Activated T-helper 9 cell treated with anti-CD3 and anti-CD28 coated beads, Interleukin-2, amount 50 U/mL, for 16 hours (primary cell): ENCODE results near the gene UBE3C.
"Not testable (repeated sequence)": the region's sequence is repeated elsewhere in the genome, so short reads cannot be mapped to it uniquely, and the experiment has no call there.

ENCODE experiments used
- DNase-seq: peaks from one replicate; pipeline ENCODE4 v3.0.0-alpha.2; 2020; ENCODE audit warnings: low read depth

The UBE3C gene

DNA sequence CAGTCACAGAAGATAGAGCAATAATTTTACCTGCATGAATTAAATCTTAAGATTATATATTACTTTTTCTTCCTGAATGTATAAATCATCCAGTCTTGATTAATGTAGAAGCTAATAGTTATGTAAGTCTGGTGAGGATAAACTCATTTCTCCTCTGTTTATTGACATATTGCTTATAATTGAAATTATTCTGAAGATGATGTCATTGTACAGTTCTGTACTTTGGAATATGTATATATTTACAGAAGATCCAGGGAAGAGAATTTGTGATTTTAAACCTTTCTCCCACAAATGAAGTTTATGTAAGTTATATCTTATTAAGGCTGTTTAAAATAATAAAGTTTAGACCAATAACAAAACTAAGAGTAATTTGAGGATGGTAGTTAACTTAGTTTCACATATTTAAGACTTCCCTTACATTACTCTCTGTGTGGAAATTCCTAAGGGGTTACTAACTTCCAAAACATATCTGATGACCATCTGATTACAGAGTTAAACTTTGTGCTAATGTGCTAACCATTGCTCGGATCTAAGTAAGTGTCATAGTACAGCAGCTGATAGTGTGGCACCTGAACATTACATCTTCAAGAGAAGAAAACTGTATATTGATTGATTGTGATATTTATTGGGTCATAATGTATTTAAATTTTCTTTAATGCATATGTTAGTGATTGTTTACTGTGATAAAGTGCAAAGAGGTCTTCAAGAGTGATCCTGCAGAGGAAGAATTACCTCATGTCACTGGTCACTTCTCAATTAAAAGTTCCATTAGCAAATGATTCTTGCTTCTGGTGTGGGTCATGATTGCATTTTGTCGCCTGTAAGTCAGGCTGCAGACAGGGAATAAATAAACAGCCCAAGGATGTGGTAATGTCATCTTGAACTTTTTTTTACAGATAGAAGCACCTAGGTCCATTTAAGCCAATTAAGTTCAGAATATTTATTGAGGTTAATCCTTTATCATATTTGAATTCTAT, 96.9 kb downstream of the UBE3C start:
- no peak for DNase-seq

DNA sequence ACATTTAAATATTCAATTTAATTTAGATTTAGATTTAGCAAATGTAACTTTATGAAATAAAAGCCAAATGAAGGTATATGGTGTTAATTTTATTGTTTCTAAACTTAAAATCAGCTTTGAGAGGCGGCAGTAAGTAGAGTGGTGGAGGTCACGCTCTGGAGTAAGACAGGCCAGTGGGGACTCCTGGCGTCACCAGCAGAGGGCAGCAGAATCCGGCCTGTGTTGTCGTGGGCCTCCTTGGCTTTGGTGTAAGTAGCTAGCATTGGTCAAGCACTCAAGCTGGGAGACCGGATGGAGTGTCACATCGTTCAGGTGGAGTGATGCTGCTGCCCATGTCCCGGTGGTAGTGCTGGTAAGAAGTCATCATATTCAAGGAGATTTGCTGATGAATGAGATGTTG, 99.4 kb downstream of the UBE3C start:
- DNase-seq = no peak

DNA sequence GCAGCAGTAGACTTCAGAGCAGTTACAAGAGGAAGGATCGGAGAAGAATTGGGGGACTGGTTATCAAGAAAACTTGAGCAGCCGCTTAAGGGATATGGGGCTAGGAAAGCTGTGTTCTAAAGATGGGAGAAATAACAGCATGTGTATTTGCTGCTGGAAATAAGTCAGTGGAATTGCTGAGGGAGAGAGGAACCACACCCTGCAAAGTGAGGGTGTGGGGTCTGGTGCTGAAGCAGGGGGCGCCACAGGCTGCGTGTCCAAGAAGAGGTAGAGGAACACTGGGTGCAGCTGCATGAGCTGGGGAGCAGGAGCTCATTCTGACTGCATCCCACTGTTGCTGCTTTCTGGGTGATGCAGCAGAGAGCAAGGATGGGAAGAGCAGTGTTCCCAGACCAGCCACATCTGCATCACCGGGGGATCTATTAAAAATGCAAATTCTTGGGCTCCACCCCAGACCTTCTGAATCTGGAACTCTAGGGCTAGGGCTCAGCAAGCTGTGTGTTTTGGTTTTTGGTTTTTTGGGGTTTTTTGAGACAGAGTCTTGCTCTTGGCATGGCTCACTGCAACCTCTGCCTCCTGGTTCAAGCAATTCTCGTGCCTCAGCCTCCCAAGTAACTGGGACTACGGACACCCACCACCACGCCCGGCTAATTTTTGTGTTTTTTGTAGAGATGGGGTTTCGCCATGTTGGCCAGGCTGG, 101.0 kb downstream of the UBE3C start:
- DNase-seq = no peak

DNA sequence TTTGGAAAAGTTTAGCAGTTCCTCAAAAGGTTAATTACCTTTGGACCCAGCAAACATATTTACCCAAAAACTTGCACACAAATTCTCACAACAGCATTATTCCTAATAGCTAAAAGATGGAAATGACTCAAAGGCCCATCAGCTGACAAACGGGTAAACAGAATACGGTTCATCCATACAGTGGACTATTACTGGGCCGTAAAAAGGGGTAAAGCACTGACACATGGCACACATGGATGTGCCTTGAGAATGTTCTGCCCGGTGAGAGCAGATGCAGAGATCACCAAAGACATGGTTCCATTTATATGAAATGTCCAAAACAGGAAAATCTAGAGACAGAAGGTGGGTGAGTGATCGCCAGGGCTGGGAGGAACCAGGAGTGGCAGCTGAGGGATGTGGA, 102.9 kb downstream of the UBE3C start:
- DNase-seq = no peak

DNA sequence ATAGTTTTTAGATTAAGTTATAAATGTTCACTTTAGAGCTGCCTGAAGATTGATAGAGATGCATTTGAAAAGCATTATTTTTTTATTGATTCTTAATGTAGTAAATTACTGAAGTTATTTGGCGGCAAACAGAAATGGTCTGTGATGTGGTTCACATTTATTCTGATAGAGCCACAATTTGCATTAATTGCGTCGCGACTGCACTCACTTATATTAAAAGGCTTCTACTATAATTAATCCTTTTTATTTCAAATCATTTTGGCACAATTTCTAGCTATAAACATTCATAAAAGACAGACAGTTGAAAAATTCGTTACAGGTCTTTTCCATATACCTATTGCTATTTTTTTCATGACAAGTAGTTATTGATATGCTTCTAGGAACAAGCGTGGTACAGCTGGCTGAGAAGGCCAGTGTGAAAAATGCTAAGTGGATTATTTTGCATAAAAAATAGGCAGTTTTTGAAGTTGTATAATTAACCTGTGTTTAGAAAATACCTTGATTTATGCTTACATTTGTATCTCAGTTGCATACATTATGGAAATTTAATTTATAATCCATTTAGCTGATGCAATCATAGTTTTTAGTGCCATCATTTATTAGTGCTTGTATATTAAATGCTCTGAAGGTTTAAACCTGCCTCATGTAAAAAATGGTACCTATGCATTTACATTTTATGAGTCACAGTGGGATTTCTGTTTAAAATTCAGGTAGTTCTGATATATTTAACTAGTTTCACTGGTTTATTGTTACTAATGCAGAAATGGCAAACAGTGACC, 106.0 kb downstream of the UBE3C start:
- no peak for DNase-seq

DNA sequence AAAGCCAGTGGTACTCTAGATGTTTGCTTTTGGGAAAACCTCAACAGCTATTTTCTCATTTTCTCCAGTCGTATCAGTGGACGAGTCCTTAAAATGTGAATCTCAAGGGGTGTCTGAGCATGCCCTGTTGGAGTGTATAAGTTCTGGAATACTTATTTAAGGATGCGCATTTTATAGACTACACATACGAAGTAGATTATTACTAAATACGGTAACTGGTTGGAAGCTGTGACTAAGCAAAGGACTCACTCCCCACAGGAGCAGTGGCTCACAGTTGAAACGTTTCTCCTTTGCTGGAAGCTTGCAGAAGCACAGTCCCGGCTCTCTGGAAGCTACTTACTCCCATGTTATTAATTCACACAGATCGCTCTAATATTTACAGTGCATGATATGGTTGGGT, 107.3 kb downstream of the UBE3C start:
- DNase-seq = no peak

DNA sequence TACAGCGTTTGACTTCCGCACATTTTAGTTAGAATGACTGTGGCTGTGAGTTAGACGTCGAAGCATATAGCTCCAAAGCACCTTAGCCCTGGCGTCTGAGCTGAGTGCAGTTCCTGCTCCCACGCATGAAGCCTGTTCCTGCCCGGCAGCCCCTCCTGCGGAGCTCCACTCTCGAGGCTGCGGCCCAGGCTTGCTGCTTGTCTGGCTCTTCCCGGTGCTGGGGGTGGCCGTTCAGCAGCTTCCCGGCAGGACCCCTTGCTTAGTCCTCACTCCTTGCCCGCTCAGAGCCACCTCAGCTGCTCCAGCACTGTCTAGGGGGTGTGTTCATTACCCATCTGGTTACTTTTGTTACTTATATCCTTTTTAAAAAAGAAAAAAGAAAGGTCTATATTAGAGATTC, 109.9 kb downstream of the UBE3C start:
- DNase-seq = no peak

DNA sequence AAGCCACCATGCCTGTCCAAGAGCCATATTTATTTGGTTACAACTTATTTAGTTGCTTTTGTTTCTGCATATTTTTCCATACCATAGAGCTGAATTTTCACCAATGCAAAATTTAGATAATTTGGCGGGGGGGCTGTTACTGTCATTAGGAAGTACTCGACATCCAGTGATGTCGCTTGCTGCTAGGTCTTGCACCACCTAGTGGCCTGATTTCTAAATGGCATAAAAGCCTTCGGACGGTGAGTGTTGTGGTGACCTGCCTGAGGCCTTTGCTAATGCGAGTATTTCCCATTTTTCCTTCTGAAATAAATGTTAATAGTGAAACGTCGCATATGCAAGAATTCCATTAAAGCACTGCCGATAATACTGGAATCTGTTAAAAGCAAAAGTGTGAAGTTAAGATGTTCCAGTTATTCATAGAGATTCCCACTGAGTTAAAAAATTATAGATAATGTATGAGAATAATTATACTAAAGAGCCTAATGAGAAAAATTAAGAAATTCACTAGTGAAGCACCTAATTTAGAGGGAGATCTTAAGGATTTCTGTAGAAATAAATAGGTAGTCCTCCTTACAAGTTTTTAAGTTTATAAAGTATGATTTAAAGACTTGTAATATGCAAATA, 112.0 kb downstream of the UBE3C start:
- DNase-seq = peak; percentile 7

DNA sequence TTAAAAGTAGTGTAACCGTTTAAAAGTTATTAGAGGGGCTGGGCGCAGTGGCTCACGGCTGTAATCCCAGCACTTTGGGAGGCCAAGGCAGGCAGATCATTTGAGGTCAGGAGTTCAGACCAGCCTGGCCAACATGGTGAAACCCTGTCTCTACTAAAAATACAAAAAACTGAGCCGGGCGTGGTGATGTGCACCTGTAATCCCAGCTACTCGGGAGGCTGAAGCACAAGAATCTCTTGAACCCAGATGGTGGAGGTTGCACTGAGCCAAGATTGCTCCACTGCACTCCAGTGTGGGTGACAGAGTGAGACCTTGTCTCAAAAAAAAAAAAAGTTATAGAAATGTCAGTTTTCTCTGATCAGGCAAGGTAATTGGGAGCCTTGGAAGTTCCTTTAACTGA, 113.1 kb downstream of the UBE3C start:
- DNase-seq = not testable (repeated sequence)

DNA sequence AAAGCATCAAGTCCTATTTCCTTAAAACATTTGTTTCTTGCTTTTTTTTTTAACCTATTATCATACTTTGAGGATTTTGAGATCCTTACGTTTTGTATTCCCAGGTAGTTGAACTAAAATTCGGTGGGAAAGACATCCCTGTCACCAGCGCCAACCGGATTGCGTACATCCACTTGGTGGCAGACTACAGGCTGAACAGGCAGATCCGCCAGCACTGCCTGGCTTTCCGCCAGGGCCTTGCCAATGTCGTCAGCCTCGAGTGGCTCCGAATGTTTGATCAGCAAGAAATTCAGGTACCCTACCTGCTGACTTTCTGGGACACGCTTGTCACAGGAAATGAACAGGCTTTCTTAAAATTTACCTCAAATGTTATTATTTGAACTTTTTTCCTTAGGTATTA, 115.1 kb downstream of the UBE3C start:
- DNase-seq = no peak

DNA sequence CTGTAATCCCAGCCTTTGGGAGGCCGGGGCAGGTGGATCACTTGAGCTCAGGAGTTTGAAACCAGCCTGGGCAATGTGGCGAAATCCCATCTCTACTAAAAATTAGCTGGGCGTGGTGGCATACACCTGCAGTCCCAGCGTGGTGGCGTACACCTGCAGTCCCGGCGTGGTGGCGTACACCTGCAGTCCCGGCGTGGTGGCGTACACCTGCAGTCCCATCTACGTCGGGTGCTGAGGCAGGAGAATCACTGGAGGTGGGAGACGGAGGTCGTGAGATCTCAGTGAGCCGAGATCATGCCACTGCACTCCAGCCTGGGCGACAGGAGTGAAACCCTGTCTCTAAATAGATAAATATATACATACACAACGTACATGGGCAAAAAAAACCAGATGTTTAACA, 116.1 kb downstream of the UBE3C start:
- not testable (repeated sequence) for DNase-seq

DNA sequence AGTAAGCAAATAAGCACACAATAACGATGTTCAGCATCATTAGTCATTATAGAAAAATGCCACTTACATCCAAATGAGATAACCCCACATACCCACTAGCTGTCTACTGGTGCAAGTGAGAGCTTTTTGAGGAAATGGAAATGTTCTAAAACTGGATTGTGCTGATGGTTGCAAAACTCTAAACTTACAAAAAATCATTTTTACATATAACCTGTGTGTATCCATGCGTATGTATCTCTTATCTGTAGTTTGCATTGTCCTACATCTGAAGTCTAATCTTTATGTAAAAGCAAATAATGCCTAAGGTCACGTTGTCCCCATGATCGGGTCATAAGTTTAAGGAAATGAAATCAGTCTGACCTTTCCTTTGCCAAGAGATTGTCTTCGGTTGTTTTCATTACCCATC, 116.5 kb downstream of the UBE3C start:
- DNase-seq = no peak

DNA sequence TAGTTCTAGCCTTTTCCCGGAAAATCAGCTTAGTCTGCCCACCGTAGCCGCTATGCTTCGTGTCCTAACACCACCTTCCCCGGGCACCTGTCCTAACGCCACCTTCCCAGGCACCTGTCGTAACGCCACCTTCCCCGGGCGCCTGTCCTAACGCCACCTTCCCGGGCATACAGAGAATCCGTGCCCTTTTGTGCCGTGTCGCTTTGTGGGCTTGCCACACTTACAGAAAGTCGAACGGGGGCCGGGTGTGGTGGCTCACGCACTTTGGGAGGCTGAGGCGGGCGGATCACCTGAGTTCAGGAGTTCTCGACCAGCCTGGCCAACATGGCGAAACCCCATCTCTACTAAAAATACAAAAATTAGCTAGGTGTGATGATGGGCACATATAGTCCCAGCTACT, 124.4 kb downstream of the UBE3C start:
- no peak for DNase-seq

DNA sequence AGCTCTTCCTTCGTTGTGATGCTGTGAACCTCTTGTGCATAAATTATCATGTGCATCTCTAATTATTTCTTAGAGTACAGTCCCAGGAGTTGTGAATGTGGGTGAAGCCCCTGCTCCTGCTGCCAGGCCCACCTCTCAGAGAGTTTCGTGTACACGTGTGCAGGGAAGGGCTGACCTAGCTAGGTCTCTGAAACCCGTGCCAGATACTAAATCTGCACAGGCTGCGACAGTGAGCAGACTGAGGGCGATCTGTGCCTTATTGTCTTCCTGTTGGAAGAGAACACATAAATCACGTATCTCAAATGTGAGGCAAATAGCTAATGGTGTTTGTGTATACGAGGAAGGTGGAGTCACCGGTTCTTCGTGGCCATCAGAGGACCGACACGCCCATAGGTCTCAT, 126.3 kb downstream of the UBE3C start:
- DNase-seq = no peak

DNA sequence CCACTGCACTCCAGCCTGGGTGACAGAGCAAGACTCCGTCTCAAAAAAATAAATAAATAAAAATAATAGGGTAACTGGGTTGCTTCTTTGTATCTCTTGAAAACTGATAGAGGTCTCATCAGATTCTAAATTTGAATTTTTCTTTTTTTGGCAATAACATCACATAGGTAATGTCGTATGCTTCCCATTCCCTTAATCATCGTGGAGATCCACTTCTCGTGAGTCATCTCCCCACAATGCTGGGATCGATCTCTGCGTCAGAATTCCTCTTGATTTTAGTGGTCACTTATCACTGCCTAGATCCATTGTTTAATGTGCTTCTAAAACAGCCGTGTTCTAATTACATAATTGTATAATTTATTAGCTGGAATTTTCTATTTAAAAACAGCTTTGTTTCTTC, 127.5 kb downstream of the UBE3C start:
- no peak for DNase-seq

DNA sequence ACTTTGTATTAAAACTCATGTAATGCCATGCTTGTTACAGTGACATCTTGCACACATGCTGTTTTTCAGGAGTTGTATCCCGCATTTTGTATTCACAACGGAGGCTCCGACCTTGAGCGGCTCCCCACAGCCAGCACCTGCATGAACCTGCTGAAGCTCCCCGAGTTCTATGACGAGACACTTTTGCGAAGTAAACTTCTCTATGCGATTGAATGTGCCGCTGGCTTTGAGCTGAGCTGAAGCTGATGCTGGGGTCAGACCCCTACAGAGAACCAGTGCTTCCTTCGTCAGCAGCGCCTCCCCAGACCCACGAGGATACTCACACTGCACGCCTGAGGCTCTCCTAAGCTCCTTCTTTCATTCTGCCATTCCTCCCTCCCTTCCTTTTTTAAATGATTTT, 128.8 kb downstream of the UBE3C start:
- DNase-seq = no peak

DNA sequence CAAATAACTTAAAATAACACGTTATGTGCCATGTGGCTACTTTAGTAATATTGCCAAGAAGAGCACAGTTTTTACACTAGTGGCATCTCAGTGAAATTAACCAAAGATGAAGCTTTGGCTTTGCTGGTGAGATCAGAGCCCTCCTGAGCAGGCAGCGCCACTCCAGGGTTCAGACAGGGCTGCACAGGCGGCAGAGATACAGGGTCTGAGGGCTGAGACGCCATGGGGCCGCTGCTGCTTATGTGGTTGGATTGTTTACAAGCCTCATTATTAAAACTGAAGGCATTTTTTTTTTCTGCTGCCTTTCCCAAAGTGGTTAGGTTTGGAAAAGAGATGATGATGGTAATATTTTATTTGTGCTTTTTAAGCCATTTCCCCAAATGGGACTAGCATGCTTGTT, 129.2 kb downstream of the UBE3C start:
- no peak for DNase-seq

DNA sequence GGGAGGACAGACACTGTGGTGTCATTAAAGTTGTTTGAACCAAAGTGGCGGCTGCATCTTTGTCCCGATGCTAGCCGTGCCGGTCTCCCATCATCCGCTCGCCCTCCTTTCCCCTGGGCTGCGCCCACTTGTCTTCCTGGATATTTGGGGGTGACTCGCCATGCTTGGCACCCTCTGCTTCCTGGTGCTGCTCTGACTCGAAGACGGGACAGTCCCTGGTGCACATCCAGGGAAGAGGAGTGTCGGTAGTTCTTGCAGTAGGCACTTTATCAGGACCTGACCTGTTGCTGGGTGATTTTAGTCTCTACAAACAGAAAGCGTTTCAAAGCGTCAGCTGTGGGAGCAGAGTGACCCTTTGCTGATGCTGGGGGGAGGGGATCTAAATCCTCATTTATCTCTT, 129.8 kb downstream of the UBE3C start:
- DNase-seq = no peak

DNA sequence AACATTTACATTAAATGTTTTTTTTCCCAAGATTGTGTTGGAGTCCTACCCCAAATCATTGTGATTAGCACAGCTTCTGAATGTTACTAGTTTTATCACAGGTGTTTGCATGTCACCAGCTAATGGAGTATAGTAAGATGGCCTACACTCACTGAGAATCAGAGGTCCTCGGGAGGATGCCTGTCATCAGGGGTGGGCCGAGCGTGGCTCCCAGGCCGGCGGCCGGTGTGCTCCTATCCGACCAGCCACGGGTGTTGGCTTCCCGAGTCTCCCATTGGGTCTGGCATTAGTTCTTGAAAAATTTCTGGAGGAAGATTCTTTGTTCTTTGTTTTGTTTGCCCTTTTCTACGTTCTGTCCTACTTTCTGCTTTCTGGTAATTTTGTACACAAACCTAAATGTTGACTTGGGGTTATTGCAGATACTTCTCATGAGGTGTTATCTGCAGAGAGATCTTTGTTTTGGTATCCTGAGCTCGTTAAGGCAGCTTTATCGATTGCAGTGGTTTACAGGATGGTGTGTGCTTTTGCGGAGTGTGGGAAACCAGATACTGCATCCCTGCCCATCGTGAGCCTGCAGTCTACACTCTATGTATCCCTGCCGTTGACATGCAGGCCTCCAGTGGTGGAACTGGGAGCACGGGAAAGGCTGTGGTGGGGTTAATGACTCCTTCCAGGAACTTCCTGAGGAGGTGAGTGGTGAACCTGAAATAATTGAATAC, 130.8 kb downstream of the UBE3C start:
- no peak for DNase-seq

DNA sequence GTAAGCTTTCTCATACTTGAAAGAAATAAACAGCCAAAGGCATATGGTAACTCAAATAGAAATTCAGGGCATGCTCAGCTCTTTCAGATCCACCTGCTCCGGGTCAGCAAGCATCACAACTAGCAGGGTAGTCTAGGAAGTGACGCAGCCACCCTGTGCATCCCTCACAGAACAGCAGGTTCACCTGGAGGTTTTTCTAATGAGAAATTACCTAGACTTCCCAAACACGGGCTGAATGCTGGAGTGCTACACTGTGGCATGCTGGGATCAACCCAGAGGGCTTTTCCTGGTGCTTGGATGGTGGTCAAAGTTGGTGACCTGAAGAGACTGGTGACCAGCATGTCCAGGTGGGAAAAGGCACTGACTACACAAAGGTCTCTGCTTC, 131.3 kb downstream of the UBE3C start:
- DNase-seq = no peak

DNA sequence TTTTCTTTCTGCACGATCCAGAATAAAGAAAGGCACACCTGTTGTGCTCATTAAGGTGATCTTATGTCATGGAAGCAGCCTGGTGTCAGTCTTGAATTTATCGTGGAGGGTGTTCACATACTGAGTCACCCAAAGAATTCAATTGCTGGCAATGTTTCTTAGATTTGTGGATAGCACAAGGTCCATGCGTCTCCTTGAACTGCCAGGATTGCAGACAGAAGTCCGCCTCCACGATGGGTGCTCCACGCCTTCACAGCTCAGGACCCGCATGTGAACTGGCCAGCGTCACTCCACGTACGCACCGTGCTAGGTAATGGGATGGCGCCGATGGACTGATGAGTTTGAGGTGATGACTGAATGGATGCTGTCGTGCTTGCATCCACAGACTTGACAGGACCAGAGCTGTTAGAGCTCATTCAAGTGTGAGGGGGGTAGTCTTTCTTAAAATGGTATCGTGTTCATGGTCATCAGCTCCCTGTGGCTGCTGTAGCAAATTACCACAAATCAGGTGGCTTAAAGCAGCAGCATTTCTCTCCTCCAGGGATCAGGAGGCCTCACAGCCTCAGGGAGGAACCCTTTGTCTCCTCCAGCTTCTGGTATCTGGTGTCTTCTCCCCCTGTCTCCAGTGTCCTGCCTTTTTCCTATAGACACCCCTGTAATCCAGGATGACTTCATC, 132.7 kb downstream of the UBE3C start:
- DNase-seq = no peak
